GM21526 (cell line): ENCODE results near the gene RALGDS.
A peak's percentile ranks its signal among the peaks of the same experiment; 100 is the strongest.

Experiments used
- ATAC-seq: cut with Tn5 transposase; IDR thresholded peaks from one replicate; pipeline ENCODE4 v1.9.1; 2021; ENCODE audit warnings: moderate library complexity; ENCODE audit not compliant: unreplicated experiment, low FRiP score

The RALGDS gene

GRCh38 chr9:133120501-133121197 is 391 bp downstream of the RALGDS start:
- peak; percentile 21 for ATAC-seq

- no peak for ATAC-seq
These were observed 1.1 kb downstream of the RALGDS start for GRCh38 chr9:133119846-133120500.

- ATAC-seq, result no peak
These were observed 1.8 kb downstream of the RALGDS start for GRCh38 chr9:133119103-133119845.

GRCh38 chr9:133118568-133118967 is 2.5 kb downstream of the RALGDS start:
- no peak for ATAC-seq

- ATAC-seq, result no peak
These were observed 2.9 kb downstream of the RALGDS start for GRCh38 chr9:133118179-133118520.

- ATAC-seq, result no peak
These were observed 3.5 kb downstream of the RALGDS start for GRCh38 chr9:133117271-133118178.

- no peak for ATAC-seq
These were observed 4.5 kb downstream of the RALGDS start for GRCh38 chr9:133116346-133117231.

GRCh38 chr9:133115604-133116345 is 5.3 kb downstream of the RALGDS start:
- peak; percentile 58 for ATAC-seq

- ATAC-seq, result no peak
These were observed 6.0 kb downstream of the RALGDS start for GRCh38 chr9:133114886-133115603.

- ATAC-seq, result no peak
These were observed 6.8 kb downstream of the RALGDS start for GRCh38 chr9:133113949-133114885.

GRCh38 chr9:133113163-133113948 is 7.7 kb downstream of the RALGDS start:
- no peak for ATAC-seq

- ATAC-seq, result no peak
These were observed 8.4 kb downstream of the RALGDS start for GRCh38 chr9:133112663-133113026.

- no peak for ATAC-seq
These were observed 9.0 kb downstream of the RALGDS start for GRCh38 chr9:133111808-133112662.

GRCh38 chr9:133109931-133110650 is 10.9 kb downstream of the RALGDS start:
- no peak for ATAC-seq
